HCEC 1CT (cell line): Measurements from ENCODE around the gene NEURL2.
"Not testable (repeated sequence)": the region's sequence is repeated elsewhere in the genome, so short reads cannot be mapped to it uniquely, and the experiment has no call there.

Experiments used
- DNase-seq: peaks from one replicate; pipeline ENCODE4 v3.0.0-alpha.2; 2017

Gene NEURL2

DNA sequence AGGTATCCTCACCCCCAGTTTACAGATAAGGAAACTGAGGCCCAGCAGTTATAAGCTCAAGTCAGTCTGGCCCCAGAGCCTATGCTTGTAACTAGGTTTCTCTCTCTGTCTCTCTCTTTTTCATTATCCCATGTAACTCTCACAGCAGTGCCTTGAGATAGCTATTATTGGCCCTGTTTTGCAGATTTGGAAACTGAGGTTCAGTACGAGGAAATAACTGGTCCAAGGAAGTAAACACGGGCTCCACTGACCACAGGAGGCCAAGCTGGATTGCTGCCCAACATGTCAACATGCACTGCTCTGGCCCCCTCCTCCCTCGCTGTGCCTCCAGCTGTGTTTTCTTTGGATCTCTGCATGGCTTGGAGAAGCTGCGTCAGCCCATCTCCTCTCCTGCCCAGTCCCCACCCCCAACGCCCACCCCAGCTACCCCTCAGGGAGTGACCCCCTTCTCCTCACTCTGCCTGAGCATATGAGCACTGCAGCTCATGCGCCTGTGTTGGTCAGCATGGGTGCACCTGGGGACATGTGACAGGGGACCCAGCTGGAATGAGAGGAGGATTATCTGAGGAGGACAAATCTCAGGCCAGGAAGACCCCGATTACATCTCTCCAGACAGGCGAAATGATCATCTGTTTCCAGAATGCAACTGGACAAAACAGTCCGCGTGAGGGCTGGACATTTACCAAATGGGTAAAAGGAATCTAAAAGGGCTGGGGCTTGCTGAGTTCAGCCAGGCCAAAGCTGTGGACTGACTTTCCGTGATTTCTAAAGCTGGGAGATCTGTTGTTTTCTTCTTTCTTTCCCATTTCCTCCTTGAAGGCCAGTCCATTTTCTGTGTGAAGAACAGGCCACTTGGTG is 28.8 kb upstream of the NEURL2 start:
- DNase-seq = no peak

- no peak for DNase-seq
Measured at GRCh38 chr20:45918779-45919537, 27.9 kb upstream of the NEURL2 start.

DNA sequence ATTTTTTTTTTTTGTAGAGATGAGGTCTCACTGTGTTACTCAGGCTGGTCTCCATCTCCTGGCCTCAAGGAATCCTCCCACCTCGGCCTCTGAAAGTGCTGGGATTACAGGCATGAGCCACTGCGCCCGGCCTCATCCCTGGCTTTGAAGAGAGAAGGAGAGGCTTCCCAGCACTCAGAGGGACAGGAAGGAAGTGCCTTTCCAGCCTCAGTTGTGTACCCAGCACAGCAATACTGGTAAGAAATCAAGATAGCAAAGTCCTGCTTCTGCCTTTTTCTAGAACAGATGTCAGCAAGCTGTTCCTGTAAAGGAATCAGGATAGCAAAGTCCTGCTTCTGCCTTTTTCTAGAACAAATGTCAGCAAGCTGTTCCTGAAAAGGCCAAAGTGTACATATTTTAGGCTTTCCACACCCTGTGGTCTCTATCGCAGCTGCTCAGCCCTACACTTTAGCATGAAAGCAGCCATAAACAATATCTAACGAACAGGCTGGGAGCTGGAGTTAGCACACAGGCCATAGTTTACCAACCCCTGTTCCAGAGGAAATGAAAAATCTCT is 27.3 kb upstream of the NEURL2 start:
- peak; percentile 34 for DNase-seq

GRCh38 chr20:45917790-45918141 is 26.8 kb upstream of the NEURL2 start:
- peak; percentile 15 for DNase-seq

GRCh38 chr20:45913116-45913515 is 22.1 kb upstream of the NEURL2 start:
- no peak for DNase-seq

DNA sequence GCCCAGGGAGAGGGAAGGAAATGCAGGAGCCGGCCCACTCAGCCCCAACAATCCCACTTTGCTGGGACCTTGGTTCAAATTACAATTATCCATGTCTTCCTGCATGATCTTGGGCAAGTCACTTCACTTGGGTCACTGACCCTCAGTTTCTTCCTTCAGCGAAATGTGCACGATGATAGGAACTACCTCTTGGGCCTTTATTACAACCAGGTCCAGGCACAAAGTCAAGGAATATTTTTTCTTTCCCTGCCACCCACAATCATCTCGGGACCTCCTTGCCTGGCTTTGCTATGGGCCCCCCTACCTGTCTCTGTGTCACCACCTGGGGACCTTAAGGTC is 21.3 kb upstream of the NEURL2 start:
- no peak for DNase-seq

DNA sequence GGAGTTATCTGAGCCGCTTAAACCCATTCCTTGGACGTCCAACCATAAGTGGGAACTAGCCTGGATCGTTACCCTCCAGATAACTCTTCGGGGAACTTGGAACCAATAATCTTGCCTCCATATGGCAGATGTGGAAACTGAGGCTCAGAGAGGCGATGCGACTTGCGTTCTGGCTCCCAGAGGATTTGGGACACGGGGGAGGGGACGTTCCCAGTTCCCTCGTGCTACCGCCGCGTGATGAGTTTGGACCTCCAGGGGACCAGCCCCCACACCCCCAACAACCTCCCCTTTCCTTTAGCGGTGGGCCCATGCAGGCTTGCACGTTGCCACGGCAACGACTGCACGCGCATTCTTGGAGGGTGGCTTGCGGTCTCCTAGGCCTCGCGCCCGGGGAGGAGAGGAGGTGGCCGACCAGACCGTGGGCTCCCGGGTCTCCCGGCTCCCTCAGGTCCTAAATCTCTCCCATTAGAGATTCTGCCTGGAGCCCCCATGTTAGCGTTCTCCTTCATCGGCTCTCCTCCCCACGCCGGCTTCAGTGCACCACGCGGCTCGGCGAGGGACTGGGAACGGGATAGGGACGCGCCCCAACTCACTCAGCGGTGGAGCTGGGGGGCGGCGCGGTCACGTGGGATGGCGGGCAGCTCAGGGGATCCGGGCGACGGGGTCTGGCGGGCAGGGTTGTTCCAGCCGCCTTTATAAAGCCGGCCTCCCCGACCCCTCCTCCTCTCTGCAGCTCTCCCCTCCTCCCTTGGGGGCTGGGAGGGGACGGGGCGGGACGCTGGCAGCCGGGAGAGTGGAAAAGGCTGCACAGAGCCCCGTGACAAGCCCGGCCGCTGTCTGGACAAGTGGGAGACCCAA is 20.7 kb upstream of the NEURL2 start, which contains the start of gene PLTP:
TSS of gene PLTP (minus strand) at position 670 of the 858 bp plus-strand sequence. CDS start 703 bp downstream, outside the sequence.
- DNase-seq = peak; percentile 23

- DNase-seq = peak; percentile 100
Measured at GRCh38 chr20:45910670-45911485, 19.9 kb upstream of the NEURL2 start.

DNA sequence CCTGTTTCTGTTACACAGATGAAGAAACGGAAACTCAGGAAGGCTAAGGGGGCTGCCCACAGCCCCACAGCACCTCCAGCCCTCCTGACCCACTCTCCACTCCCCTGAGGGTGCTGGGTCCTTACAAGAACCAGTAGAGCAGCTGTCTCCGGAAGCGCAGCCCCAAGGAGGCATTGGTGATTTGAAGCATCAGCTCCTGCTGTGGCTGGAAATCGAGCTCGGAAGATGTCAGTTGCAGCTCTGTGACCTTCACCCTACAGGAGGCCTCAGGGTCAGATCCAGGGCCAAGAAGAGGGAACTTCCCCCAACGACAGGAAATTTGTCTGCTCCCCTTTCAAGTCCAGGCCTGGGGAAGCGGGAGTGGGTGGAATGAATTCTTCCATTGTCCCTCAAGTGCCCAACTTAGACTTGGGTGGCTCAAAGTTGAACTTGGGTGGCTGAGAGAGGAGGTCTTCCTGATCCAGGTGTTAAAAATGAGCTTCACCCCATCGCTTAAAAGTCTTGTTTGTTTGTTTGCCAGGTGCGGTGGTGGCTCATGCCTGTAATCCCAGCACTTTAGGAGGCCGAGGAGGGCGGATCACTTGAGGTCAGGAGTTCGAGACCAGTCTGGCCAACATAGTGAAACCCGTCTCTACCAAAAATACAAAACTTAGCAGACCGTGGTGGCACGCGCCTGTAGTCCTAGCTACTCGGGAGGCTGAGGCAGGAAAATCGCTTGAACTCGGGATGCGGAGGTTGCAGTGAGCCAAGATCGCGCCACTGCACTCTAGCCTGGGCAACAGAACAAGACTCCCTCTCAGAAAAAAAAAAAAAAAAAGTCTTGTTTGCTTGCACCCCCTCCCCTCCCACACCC is 19.0 kb upstream of the NEURL2 start:
- DNase-seq = no peak

DNA sequence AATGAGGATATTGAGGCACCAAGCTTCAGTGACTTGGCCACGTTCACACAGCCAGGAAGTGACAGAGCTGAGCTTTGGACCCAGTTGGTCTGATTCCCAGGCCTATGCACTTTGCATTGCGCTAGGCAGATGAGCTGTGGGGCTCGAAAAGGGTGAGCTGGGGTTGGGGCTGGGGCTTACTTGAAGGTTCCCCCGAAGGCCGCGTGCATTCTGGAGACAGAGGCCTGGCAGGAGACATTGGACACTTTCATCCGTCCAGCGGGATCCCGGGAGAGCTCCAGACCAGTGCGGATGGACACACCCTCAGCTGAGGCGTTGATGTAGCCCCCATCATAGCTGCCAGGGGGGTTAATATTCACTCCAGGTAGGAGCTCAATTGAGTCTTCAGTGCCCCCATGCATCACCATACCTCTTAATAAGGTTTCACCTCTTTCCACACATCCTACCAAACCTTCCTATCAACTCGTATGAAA is 18.4 kb upstream of the NEURL2 start:
- DNase-seq = no peak

DNA sequence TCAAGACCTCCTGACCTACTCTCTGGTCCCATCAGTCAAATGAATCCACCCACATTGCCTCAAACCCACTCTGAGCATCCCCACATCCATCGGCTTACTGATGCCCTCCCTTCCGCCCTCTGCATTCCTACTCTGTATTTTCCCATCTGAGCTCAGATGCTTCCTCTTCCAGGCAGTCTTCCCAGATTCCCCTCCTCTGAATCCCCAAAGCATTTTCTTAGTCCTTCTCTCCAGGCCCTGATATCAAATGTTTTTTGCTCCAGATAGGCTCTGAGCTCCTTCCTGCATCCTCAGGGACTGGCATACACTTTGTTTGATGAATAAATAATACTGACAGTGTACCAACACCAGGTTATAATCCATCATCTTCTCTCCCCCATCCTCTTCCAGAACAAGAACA is 17.1 kb upstream of the NEURL2 start:
- no peak for DNase-seq

- DNase-seq = no peak
Measured at GRCh38 chr20:45907219-45907948, 16.4 kb upstream of the NEURL2 start.

- peak; percentile 81 for DNase-seq
Measured at GRCh38 chr20:45905505-45906079, 14.6 kb upstream of the NEURL2 start.

DNA sequence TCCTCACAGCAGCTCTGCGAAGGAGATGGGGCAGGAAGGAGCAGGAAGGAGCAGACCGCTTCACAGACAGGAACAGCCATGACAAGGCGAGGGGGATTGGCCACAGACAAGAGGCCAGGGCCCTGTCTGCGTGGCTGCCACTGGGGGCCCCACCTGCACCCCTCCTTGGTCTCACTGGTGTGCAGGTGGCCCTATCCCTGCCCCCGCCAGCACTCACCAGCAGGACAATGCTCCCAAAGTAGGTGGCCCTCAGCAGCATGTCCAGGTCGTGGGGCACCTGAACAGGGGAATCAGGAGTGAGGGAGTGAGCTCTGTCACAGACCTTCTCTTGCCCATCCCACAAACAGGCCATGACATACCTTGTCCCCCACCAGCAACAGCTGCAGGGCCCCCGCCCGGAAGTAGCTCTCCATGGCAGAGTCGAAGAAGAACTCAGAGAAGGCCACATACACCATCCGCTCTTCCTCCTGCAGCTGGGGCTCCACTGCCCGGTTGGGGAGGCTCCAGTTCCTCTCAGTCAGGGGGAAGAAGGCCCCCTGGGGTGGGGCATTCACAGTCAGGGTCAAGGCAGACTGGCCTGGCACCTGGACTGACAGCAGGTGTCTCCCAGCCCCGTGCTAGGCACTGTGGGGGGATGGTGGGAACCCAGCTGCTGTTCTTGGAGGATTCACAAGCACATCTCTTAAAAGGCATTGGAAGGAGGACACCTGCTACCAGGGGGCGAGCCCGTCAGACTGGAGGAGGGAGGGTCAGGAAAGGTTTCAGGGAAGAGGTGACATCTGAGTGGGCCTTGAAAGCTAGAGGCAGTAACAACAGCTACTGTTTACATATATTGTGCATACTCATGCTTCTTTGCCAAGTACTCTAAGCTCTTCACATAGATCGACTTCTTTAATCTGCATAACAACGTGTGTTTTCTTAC is 13.8 kb upstream of the NEURL2 start:
- no peak for DNase-seq

- DNase-seq = no peak
Measured at GRCh38 chr20:45902199-45902701, 11.2 kb upstream of the NEURL2 start.

DNA sequence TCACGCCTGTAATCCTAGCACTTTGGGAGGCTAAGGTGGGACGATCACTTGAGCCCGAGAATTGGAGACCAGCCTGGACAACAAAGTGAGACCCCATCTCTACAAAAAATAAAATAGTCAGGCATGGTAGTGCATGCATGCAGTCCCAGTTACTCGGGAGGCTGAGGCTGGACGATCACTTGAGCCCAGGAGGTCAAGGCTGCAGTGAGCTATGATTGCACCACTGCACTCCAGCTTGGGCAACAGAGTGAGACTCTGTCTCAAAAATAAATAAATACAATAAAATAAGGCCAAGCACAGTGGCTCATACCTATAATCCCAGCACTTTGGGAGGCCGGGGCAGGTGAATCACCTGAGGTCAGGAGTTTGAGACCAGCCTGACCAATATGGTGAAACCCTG is 10.3 kb upstream of the NEURL2 start:
- not testable (repeated sequence) for DNase-seq

DNA sequence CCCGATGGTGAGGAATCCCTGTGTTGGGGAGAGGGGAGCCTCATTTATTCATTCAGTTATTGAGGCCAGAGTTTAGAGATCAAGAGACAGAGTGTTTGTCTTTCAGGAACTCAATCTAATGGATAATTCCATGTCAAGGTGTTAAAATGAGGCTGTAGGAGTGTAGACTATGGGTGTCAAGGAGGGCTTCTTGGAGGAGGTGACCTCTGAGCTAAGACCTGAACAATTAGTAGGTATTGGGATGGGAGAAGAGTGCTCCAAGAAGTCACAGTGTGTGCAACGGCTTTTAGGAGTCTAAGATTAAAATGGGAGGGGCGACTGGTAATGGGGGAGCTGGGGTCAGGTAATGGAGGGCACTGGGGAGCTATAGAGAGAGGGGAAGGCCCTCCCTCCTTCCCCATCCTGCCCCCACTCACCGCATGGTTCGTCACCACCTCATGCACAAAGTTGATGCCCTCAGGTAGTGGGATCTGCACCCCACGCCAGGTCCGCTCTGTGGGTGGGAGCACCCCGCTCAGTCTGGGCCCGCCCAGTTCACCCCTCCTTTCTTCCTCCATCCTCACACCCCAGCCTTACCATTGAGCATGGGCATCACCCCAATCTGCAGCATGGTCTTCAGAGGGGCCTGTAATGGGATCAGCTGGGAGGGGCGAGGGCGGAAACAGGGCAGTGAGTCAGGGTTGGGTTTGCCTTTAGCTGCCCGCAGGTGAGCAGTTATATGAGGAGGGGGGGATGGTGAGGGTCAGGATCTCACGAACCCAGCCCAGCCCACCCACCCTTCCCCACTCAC is 8.2 kb upstream of the NEURL2 start:
- no peak for DNase-seq

DNA sequence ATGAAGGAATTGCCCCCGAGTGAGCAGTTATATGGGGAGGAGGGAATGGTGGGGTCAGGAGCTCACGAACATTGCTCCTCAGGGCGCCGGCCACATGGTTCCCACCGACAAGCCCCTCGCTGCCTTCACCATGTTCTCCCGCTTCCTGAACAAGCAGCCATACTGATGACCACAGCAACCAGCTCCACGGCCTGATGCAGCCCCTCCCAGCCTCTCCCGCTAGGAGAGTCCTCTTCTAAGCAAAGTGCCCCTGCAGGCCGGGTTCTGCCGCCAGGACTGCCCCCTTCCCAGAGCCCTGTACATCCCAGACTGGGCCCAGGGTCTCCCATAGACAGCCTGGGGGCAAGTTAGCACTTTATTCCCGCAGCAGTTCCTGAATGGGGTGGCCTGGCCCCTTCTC is 7.3 kb upstream of the NEURL2 start:
- DNase-seq = no peak
